Stimulated activated CD4-positive, alpha-beta T cell treated with anti-CD3 and anti-CD28 coated beads, Interleukin-1b, Interleukin-23, amount 100 ng/mL, for 24 hours (primary cell): ENCODE results near the gene FNIP1.
"Not testable (repeated sequence)": the region's sequence is repeated elsewhere in the genome, so short reads cannot be mapped to it uniquely, and the experiment has no call there.

ENCODE experiments used
- DNase-seq, 4 experiments: peaks; one replicate each; pipeline ENCODE4 v3.0.0-alpha.2; 2020; ENCODE audit warnings: low read depth in 4 of 4, low spot score in 1 of 4

FNIP1 gene

DNA sequence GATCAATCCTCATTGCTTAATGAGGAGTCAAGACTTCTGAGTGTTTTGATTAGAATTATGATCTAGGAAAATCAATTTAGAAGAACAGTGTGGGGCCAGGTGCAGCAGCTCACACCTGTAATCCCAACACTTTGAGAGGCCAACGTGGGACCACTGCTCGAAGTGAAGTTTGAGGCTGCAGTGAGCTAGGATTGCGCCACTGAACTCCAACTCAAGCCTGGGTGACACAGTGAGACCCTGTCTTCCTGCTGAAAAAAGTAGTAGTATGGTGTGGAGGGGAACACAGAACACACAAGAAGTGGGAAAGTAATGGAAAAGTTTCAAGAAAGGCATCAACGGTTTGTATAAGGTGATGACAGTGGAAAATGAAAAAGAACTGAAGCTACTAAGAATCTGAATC, 9.1 kb downstream of the FNIP1 start:
- no peak for DNase-seq

DNA sequence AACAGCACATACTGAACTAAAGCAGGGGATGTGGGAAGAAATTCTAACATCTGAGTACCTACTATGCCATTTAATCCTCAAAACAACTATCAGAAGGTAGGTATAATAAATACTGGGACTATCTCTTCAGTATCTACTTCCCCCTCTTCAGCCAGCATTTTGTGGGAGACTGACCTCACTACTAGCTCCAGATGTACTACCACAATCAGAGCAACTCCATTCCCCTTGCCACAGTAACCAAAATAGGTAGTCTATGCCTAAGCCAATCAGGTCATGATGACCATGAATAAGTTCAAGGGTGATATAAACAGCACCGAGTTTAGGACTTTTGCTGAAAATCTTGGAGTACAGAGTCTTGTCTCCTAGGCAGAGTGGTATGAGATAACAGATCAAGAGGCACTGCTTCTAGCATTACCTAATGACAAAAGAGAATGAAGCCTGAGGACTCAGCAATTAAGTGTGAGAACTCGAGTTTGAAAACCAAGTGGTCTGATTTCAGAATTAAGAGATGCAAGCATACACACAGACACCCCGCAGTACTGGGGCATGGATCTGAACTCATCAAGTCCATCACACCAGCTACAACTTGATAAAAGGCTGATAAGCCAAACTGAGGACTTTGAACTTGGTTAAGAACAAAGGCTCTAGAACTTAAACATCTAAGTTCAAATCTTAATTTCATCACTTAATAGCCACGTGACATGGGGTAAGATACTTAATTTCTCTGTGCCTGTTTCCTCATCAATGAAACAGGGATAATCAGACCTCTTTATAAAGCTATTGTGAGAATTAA, 9.7 kb downstream of the FNIP1 start:
- DNase-seq = no peak

DNA sequence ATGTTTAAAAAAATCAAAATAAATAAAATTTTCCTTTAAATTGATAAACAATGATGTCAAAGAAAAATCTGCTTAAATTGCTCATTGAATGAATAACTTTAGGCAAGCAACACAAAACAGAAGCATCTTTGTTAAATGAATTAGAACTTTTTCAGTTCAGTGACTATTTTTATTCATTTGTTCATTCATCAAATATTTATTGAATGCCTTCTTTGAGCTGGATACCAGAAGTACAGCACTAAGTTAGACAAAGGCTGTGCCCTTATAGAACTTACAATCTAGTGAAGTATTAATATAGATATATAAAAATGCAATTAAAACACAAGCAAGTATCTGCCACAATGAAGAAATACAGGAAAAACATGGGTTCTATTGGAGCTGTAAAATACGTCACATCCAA, 10.8 kb downstream of the FNIP1 start:
- DNase-seq = no peak

DNA sequence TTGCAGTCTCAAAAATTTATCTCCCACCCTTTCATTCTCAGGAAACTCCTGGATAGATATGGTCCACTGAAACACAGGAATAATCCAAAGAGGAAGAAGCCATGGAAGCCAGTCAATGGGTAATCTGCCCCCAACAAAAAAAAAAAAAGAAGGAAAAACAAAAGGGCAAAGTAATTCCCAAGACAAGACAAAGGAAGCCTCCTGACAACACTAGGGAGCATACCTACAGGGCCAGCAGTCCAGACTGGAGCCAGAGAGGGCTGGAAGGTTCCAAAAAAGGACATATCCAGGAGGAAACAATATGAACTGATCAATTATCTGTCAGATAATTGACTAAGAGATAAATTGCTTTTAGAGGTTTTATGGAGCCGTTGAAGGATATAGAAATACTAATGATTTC, 12.9 kb downstream of the FNIP1 start:
- DNase-seq = no peak

DNA sequence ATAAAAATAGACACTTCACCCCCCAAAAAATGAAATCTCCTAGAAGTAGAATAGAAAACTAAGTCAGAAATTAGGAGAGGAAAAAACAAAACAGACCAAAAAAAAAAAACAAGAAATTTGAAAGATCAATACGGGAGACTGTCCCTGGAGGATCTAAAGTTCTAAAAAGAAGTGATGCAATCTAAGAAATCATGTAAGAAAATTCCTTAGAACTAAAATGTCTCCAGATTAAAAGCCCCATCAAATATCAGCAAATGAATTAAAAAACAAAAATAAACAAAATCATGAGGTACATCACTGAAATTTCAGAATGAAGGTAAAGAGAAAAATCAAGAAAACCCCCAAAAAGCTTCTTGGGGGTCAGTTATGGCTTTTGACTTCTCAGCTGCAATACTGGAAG, 13.5 kb downstream of the FNIP1 start:
- no peak for DNase-seq

DNA sequence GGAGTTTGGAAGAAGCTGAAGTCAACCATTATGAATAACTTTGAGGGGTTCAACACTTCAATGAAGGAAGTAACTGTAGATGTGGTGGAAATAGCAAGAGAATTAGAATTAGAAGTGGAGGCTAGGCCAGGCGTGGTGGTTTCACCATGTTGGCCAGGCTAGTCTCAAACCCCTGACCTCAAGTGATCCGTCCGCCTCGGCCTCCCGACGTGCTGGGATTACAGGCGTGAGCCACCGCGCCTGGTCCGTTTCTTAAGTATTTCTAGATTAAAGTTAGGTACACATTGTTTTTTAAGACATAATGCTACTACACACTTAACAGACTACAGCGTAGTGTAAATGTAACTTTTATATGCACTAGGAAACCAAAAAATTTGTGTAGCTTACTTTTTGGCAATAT, 14.1 kb downstream of the FNIP1 start:
- no peak for DNase-seq

DNA sequence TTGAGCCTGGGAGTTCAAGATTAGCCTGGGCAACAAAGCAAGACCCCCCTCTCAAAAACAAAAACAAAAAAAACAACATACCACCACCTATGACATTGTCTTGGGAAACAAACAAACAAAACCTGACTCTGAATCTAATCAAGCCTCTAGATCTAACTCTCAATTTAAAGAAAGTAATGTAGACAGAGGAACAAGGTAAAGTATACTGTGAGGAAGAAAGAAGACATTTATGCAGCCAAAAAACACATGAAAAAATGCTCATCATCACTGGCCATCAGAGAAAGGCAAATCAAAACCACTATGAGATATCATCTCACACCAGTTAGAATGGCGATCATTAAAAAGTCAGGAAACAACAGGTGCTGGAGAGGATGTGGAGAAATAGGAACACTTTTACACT, 18.7 kb downstream of the FNIP1 start:
- DNase-seq = not testable (repeated sequence)

DNA sequence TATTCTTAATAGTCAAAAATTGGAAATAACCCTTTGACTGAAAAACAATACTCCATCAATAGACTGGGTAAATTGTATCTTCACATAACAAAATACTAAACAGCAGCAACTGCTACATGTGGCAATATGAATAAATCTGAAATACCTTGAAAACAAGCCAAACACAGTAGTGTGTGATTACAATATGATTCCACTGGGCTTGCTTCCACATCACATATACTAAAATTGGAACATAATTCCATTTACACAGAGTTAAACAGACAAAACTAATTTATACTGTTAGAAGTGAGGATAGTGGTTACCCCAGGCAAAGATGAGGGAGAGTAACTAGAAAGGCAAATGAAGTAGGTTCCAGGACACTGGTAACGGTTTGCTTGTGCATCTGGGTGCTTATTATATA, 20.4 kb downstream of the FNIP1 start:
- DNase-seq = no peak

DNA sequence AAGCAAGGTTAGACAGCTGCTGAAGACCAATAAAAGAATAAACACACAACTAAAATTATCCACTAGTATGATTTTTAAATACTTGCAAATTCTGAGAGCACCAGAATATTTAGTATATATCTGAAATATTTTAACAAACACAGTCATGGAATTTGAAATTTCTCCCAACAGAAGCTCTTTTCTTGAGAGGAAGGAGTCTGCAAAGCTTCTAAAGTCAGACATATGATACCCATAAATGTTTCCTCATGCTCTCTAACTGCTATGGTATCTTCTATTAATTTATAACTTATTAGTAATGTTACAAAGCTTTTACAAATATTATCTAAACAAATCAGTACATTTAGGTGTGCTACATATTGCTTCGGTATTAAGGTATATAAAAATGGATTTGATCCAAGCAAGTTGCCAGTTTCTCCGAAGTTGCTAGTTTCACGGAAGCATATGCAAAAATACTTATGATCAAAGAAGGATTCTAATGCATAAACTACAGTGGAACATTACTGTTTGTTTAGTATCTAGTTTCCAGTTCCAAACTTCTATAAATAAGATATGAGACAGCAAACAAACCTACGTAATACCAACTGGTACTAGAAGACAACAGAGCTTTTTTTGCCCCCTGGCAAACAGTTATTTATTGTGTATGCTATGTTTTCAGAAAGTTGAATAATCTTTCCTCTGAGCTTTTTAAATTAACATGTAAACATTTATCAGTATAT, 22.0 kb downstream of the FNIP1 start:
- no peak for DNase-seq

DNA sequence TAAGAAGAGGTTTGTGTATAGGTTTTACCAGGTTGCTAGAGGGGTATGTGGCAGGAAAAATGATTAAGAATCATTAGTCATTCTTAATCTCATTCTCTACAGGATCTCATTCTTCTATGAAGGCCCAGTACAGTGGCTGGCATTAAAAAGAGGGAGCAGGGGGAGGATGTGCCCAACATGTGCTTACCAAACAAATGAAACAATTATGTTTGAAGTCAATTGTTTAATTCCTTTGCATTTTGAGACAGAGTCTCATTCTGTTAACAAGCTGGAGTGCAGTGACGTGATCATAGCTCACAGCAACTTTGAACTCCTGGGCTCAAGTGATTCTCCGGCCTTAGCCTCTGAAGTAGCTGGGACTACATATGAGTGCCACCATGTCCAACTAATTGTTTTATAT, 23.0 kb downstream of the FNIP1 start:
- DNase-seq = no peak

DNA sequence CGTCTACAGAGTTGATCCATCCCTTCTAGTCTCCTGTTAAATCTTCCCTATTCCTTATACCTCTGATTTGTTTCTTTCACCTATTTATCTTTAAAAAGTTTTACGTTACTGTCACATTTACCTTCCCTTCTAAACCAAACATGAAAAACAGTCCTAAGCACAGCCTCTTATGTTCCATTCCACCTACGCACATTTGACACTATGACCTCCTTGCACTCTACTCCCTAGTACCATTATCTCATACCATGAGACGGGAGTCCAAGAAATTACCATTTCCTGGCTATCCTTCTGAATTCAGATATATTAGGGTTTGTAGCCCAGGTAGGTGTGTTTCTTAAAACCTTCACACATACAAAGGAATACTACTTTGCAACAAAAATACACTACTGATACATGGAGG, 25.1 kb downstream of the FNIP1 start:
- DNase-seq = no peak

DNA sequence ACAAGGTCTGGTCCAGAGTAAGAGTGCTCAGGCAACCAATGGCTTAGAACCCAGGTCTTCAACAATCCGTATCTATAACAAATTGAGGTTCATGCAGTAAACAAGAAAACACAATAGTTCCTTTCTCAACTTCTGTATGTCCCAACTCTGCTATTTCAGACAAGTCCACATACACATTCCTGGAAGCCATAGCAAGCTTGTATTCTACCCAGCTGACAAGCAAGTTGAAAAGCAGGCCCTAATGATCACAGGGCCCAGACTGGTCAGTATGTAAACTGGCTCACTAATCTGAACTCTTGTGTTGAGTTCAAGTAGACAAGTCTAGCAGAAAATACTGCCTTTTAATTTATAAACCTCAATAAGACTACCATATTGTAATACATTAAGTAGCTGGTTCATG, 26.9 kb downstream of the FNIP1 start:
- DNase-seq = no peak

DNA sequence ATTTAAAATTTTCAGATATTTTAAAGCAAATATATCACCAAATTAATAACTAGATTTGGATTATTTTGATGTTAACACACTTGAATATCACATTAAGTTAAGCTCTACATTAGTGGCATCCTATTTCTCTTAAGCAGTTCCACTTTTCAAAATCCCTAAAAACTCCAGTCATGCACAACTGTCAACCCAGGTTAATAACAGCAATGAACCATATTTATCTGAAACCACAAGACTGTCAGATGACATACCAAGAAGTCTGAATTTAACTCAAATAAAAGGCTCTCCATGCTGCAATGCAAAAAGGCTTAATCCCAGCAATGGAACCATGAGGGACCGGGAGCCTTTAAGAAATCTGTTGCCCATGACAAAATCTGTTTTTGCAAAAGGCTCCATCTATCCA, 27.5 kb downstream of the FNIP1 start:
- no peak for DNase-seq

DNA sequence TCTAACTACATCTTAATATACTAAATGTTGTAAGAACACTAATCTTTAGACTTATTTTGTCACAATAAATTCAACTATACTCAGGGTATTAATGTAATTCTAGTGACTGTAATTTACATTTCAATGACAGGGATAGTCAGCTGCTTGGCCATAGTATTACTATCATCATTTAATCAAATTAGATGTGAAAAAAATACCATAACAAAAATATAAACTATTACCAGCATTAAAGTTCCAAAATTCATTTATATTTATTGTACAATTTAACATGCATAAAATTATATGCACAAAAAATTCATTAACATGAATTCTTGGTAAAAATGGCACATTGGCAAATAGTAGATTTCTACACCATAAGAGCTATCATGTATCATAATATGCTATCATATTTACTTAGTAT, 28.9 kb downstream of the FNIP1 start:
- no peak for DNase-seq

DNA sequence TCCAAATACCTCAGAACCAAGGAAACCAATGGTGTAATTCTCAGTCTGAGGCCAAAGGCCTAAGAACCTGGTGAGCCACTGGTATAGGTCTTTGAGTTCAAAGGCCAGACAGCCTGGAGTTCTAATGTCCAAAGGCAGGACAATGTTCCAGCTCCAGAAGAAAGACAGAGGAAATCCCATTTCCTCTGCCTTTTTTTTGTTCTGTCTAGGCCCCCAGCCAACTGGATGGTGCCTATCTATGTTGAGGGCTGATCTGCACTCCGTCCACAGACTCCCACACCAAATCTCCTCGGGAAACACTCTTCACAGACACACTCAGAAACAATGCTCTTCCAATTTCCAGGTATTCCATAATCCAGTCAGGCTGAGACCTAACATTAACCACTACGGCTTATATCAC, 30.1 kb downstream of the FNIP1 start:
- no peak for DNase-seq

DNA sequence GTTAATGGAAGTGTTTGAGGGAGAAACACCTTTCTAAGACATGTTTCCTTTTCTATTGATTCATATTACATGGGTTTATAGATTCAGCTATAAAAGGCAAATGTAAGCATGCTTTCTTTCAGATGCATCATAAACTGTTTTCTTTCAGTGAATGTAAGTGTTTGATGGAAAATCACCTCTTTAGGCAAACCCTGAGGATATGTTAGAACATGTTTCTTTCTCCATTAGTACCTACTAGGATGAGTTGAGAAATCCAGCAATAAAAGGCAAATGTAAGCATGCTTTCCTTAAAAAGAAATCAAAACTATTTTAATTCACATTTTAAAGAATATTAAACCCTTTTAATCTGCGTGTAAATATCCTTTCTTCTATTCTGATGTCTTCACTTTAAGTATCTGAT, 31.6 kb downstream of the FNIP1 start:
- DNase-seq = no peak

DNA sequence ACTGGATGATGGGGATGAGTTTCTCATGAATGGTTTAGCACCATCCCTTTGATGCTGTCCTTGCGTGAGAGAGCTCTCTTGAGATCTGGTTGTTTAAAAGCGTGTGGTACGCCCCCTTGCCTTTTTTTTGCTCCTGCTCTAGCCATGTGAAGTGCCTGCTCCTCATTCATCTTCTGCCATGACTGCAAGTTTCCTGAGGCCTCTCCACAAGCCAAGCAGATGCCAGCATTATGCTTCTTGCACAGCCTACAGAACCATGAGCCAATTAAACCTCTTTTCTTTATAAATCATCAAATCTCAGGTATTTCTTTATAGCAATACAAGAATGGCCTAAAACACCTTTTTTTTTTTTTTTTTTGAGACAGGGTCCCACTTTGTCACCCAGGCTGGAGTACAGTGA, 32.8 kb downstream of the FNIP1 start:
- DNase-seq = no peak

DNA sequence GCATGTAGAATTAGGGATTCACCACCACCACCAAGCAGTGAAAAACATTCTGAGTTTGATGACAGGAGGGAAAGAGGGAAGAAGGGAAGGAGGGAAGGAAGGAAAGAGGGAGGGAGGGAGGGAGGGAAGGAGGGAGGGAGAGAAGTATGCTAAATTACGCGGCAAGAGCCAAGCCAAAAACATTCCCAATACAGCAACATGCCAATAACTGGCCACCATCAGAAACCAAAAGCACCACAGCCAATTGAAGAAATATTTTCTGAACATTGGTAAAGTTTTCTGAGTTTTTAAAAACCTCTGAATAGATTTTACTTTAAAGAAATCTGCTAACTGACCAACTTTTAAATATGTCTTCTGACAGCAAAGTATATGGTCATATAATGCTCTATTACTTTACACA, 36.0 kb downstream of the FNIP1 start:
- DNase-seq = no peak

DNA sequence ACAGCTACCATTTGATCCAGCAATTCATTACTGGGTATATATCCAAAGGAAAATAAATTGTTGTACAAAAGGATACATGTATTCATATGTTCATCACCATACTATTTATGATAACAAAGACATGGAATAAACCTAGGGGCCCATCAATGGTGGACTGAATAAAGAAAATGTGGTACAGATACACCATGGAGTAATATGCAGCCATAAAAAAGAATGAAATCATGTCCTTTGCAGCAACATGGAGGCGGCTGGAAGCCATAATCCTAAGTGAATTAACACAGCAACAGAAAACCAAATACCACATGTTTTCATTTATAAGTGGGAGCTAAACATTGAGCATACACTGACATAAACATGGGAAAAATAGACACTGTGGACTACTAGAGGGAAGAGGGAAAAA, 37.1 kb downstream of the FNIP1 start:
- DNase-seq = no peak

DNA sequence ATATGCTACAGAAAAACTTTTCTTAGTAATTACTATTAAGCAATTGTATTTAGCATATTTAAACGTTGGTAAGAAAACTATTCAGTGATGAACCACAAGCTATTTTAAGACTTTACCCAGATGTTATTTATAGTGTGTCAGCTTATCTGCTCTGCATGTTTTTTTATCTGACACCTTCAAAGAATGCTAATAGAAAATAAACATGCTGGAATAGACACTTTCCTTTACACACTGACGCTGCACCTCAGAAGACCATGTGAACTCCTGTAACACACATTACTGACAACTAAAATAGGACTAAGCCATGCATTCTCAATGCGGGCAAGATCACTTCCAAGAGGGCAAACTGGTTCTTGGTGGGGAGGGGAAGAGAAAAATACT, 38.3 kb downstream of the FNIP1 start:
- DNase-seq = no peak

DNA sequence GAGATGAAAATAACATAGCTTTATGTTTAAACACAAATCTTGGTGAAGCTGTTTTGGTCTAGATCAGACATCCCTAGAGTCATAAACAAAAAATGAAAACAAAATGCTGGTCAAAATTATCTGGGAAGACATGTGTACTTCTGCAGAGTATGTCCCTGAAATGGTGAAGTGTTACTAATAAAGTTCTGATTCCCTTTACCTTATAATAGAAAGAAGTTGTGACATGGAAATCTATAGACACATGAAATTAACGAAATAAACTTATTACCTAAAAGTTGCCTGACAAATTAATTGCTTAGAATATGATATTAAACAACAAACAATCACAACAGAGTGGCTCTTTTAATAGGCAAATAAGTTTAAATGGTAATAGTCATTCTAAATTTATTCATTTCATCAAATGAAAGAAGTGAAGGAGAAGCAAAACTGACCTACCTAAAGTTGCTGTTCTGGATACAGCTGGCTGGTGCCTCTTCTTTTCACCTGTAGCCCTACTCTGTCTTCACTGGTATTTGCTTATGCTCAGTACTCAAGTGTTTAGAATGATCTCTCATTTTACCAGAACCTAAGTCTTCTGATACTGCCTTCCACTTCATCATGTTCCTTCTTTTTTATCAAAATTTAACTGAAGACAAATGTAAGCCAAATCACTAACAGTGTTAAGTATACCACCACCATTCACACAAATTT, 38.8 kb downstream of the FNIP1 start:
- DNase-seq = no peak

DNA sequence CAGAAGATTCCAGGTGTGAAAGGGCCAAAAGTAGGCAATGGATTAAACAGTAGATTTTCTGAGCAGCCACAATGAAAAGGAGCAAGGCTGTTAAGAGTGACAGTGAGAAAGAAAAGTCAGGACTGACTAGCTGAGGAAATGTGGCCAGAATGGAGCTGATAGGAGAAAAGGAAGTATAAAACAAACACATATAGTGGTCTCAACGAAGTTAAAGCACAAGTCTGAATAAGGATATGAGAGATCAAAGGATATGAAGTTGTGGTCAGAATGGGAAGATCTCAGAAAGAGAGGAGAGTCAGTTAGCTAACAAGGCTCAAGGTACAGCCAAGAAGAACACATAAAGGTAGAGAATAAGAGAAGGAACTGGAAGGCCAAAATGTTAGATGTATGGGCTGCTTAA, 39.9 kb downstream of the FNIP1 start:
- DNase-seq = no peak
